ENCODE measurements around the gene KRTAP10-5.
A peak's percentile ranks its signal among the peaks of the same experiment; 100 is the strongest.
"Not testable (repeated sequence)": the region's sequence is repeated elsewhere in the genome, so short reads cannot be mapped to it uniquely, and the experiment has no call there.

The KRTAP10-5 gene

DNA sequence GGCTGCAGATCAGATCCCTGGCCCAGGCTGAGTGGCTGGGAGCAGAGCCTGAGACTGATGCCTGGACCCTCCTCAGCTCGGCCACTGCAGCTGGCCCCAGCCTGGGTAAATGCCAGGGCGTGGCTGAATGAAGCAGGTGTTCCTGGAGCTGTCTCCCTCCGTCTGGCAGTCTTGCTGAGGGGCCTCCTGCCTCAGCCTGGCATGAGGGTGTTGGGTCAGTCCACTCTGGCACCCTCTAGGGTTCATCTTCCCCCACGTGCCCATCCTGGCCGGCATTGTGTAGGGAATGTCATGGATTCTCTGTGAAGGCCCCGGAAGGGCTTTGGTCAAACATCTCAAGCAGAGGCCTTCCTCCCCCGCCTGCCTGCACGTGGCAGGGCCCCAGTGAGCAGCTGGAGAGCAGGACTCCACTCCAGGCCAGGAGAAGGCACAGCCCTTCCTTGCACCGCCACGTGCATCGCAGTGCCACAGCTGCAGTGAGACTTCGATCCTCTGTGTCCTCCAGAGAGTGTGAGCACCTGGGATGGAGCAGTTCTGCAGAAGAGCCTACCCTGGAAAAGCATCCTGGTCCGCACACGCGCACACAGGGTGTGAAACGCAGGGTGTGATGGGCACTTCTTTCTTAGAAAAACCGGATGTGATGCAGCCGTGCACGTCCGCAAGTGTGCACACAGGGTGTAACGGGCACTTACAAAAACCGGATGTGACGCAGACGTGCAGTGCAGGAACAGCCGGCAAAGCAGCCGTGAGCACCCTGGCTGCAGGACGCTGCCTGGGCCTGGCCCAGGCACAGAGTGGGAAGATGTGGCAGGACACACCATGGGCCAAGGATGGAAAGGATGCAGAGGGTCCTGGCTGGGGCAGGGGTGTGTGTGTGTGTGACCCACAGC is 11.5 kb downstream of the KRTAP10-5 start:
- DNase-seq: no peak

- no peak for DNase-seq
Measured at GRCh38 chr21:44568261-44568660, 12.1 kb downstream of the KRTAP10-5 start.

DNA sequence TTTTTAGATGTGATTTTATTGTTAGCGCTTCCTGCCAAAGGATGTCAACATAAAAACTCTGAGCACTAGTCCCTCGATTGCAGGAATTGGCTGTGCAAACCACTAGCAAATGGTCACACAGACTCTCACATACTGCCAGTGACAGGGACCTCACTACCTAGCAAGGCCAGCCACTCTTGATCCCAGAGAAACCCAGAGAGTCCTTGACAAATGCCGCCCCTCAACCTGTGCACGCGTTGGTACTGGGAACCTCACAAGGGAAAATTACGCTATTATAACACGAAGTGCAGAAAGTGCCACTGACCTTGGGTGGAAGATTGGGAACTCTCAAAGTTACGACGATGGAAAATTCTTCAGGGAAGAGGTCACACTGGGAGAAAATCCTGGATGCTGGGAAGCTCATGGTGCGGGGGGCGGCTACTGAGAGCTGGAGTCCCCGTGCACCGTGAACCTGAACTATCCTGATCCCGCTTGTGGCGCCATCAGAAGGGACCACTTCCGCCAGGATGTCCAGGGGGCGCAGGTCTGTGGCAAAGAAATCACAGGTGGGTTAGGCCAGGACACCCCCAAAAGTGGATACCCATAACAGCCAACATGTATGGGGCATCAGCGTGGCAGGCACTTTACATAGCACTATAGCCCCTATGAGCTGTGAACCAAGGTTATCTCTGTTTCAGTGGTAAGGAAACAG is 12.8 kb downstream of the KRTAP10-5 start:
- DNase-seq: no peak

- no peak for DNase-seq
Measured at GRCh38 chr21:44566403-44566802, 14.0 kb downstream of the KRTAP10-5 start.

DNA sequence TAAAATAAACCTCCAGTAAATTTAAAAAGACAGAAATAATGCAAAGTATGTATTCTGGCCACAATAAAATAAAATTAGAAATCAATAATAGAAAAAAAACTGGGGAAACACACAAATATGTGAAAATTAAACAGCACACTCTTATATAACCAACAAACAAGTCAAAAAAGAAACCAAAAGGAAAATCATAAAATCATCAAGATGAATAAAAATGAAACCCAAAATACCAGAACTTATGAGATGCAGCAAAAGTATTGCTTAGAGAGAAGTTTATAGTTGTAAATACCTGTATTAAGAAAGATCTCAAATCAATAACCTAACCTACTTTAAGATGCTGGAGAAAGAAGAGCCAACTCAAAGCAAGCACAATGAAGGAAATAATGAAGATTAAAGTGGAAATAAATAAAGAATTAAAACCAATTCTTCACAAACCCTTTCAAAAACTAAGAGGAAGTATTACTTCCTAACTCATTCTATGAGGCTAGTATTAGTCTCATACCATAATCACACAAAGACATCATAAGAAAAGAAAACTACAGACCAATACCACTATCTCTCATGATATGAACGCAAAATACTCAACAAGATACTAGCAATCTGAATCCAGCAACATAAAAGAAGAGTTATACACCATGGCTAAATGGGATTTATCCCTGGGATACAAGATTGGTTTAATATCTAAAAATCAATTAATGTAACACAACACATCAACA is 15.4 kb downstream of the KRTAP10-5 start:
- no peak for DNase-seq

DNA sequence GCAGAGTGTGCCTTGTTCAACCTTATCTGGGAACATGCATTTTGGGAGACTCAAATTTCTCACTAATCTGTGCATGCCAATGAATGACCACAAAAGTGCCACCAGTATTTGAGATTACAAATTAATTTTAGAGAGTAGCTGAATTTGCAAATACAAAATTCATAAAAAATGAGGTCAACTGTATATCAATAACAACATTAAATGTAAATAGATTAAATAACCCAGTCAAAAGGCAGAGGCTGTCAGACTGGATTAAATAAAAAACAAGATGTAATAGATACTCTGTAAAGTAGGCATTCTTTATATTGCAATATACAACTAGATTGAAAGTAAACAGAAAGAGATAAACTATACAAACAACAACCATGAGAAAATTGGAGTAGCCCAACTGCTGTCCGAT is 16.3 kb downstream of the KRTAP10-5 start:
- no peak for DNase-seq

DNA sequence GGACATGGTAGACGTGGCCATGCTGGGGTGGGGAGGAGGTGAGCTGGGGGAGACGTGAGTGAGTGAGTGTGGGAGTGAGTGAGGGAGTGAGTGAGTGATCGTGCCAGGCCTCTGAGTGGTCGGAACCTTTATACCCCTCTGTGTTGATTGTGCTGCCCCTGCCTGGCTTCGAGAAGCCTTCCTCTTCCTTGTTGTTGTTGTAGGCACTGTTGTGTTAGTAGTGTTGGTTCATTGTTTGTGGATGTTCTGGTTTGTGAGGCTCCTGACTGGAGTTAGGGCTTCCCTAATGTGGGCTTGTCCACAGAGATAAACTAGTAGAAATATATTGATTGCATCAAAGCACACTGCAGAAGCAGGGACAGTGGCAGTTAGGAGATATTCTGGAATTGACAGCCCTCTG is 21.7 kb downstream of the KRTAP10-5 start, which contains the start of gene KRTAP10-3:
Gene KRTAP10-3, minus strand, starts transcription at position 101 of the 400 bp plus-strand sequence. Its CDS starts 80 bp downstream, at position 21.
- DNase-seq: no peak

- not testable (repeated sequence) for DNase-seq
Measured at GRCh38 chr21:44558329-44558675, 22.1 kb downstream of the KRTAP10-5 start.

- no peak for DNase-seq
Measured at GRCh38 chr21:44557491-44558328, 22.7 kb downstream of the KRTAP10-5 start.

- DNase-seq: no peak
Measured at GRCh38 chr21:44556879-44557278, 23.5 kb downstream of the KRTAP10-5 start.

GRCh38 chr21:44555200-44555875 is 25.1 kb downstream of the KRTAP10-5 start:
- no peak for DNase-seq

- no peak for DNase-seq
Measured at GRCh38 chr21:44552681-44553080, 27.7 kb downstream of the KRTAP10-5 start.

DNA sequence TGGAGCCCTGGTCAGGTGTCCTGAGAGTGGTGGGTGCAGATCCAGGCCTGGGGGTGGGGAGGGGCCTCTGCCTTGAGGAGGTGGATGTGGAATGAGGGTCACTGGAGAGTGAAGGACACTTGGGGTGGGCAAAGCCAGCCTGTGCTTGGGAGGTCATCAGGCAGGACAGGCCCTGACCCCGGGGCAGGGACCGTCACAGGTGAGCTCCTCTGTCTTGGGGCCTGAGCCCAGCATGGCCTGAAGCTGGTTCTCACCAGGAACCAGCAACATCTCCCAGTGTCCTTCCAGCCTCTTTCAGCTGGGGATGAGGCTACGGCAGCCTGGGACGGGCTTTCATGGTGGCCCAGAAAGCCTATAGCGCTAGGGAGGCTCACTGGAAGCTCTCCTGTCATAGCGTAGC is 28.3 kb downstream of the KRTAP10-5 start:
- no peak for DNase-seq

- no peak for DNase-seq
Measured at GRCh38 chr21:44551340-44551961, 29.0 kb downstream of the KRTAP10-5 start, which contains the start of gene KRTAP10-2. TSS of gene KRTAP10-2 (minus strand) at chr21:44551505. CDS start at chr21:44551458, 47 bp downstream.

- DNase-seq: no peak
Measured at GRCh38 chr21:44550807-44551206, 29.6 kb downstream of the KRTAP10-5 start.

- DNase-seq: not testable (repeated sequence)
Measured at GRCh38 chr21:44550285-44550684, 30.1 kb downstream of the KRTAP10-5 start.

DNA sequence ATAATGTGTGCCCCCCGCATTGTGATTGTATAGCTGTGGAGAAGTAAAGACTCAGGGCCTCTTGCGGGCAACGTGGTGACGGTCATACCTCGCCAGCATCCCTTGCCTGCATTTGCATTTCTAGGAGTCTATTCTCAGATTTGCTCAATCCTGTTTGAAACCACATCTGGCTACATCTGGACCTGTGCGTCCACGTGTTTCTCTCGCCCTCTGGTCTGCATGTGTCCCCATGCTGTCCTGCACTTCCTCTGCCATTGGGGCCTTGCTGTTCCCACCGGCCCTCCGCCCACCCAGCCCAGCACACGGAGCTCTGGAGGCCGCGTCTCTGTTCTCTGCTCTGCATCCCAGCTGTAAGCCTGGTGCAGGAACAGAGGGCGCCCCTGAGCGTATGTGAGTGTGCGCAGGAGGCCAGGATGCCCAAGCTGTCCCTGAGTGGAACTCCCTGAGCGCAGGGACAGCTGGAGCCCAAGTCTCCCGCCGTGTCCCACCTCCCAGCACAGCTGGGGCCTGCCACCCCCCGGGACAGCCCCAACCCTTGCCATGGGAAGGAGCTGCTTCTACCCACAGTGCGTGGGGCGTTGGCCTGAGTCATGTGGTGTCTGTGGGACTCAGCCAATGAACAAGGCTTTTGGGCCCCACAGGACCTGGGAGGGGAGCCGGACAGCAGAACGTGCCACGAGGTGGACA is 30.7 kb downstream of the KRTAP10-5 start:
- no peak for DNase-seq

GRCh38 chr21:44548922-44549321 is 31.5 kb downstream of the KRTAP10-5 start:
- no peak for DNase-seq

- no peak for DNase-seq
Measured at GRCh38 chr21:44548381-44548780, 32.0 kb downstream of the KRTAP10-5 start.

DNA sequence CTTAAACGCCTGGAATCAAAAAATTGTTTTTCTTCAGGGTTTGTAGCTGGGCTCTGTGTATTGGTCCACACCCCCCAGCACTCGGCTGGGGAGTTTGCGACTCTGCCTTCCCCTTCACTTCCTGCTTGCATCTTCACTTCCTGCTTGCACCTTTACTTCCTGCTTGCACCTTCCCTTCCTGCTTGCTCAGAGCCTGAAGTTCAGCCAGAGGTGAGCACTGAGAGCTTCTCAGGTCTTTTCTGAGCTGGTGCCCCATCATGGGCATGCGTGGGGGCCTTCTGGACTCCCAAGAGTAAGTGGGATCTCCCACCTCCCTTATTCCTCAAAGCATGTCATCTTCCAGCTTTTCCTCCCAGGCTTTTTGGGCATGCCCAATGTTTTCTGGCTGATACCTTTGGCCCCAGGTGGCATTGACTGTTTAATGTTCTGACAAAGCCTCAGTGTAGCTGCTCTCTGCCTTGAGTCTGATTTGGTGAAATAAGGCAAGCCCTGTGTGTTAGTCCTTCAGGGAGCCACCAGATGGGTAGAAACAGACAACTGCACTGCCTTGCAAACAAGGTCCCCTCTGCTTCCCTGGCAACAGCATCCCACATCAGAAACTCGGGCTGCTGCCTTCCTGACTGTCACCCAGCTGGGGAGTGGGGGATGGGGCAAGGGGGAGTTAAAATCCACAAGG is 32.6 kb downstream of the KRTAP10-5 start:
- DNase-seq: peak; percentile 12 to 18
